Choroid plexus epithelial cell (primary cell): Measurements from ENCODE around the gene SCAPER.
A peak's percentile ranks its signal among the peaks of the same experiment; 100 is the strongest.

Source experiments
- DNase-seq: peaks from one replicate; pipeline ENCODE4 v3.0.0-alpha.2; 2010; ENCODE audit warnings: low read depth
- H3K4me3 ChIP-seq: 2 replicates; pipeline ENCODE4 v1.5.1; 2011; ENCODE audit warnings: low read depth, mild to moderate bottlenecking, control low read depth, low read length, moderate library complexity
- TF ChIP-seq, protein P1 (sequence below): conservative IDR thresholded peaks from 2 replicates; pipeline ENCODE4 v1.5.1; 2011; ENCODE audit warnings: low read depth, mild to moderate bottlenecking, control low read depth, inconsistent platforms, low read length, moderate library complexity

SCAPER gene

DNA sequence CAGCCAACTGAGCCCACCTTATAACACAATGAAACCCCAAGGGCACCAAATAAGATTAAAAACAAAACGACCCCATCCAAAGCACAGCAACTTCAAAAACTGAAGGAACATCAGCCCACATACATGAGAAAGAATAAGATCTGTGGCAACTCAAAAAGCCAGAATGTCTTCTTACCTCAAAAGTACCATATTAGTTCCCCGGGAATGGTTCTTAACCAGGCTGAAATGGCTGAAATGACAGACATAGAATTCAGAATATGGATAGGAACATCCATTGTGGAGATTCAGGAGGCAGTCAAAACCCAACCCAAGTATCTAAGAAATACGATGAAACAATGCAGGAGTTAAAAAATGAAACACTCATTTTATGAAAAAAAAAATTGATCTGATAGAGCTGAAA is 222.3 kb downstream of the SCAPER start:
- DNase-seq = no peak
- TF ChIP-seq, protein P1, sequence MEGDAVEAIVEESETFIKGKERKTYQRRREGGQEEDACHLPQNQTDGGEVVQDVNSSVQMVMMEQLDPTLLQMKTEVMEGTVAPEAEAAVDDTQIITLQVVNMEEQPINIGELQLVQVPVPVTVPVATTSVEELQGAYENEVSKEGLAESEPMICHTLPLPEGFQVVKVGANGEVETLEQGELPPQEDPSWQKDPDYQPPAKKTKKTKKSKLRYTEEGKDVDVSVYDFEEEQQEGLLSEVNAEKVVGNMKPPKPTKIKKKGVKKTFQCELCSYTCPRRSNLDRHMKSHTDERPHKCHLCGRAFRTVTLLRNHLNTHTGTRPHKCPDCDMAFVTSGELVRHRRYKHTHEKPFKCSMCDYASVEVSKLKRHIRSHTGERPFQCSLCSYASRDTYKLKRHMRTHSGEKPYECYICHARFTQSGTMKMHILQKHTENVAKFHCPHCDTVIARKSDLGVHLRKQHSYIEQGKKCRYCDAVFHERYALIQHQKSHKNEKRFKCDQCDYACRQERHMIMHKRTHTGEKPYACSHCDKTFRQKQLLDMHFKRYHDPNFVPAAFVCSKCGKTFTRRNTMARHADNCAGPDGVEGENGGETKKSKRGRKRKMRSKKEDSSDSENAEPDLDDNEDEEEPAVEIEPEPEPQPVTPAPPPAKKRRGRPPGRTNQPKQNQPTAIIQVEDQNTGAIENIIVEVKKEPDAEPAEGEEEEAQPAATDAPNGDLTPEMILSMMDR = no peak
- H3K4me3 ChIP-seq = no peak overlapping the region

DNA sequence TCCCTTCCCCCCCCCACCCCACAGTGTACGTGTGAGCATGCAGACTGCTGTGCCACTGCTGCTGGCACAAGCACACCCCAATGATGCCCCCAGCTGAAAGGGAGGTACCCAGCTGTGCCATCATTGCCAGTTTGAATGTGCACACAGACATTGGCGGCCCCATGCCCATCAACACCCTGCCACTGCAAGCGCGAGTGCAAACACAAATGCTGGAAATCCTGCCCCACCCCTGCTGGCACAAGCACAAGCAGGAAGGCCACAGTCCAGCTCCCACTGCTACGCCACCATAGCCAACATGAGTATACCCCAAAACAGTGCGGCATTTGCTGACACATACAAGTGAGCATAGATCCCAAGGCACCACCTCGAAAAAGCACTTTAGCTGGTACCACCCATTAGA is 222.9 kb downstream of the SCAPER start:
- no peak overlapping the region for H3K4me3 ChIP-seq
- DNase-seq = no peak
- TF ChIP-seq, protein P1 = no peak

DNA sequence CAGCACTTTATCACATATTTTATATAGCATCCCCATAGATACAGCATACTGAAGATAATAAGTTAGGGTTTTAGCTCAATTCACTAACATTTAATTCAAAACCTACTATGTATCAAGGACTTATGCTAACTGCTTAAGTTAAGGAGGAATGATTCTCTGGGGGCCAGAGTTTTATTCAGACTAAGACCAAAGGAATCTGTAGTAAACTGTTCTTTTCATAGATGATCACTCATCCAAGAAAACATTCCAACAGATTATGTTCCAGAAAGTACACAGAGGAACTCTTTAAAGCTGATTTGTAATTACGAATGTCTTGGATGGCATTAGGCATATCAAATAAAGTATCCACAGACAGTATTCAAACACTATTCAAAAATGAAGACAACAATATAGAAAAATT is 226.4 kb downstream of the SCAPER start:
- peak; percentile 24 for DNase-seq
- no peak overlapping the region for H3K4me3 ChIP-seq
- TF ChIP-seq, protein P1 = no peak

DNA sequence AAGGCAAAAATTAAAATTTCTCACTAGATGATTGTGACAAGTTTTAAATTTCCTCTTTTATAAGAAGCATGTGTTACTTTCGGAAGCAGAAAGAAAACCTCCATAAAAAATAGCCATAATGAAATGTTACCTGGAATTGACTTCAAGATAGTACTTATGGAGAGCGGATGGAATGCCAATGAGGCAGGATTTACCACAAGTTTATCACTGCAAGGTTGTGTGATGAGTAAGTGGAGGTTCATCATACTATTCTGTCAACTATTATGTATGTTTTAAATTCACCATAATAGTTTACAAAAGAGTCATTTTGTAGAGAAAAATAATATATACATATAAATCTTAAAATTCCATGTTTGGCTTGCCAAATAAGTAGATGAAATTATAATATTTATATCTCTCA is 230.3 kb downstream of the SCAPER start:
- peak; percentile 48 for DNase-seq
- no peak overlapping the region for H3K4me3 ChIP-seq
- TF ChIP-seq, protein P1 = no peak

DNA sequence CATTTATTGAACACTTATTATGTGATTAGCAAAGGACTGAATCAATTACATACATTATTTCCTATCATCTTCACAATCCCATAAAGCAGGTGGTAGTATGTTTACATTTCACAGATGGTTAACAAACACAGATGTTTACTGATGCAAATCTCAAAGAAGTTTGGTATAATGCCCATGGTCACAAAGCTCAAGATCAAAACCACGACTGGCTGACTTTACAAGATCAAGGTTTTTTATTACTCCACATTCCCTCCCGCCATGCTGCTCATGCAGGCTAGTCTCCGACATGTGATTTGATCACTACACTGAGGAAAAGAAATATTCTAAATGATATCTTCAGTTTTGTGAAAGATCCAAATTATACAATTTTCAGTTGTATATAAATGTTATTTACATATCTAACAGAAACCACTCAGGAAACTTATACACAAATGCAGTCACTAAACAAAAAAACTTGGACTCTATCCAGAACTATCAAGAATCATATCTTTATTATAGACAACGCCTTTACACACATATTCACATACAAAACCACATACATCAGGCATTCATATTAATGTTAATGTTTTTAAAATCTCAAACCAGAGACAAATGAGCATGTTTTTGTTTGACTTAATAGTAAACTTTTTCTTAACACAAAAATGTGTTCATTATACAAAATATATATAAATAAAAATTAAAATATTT is 235.5 kb downstream of the SCAPER start:
- DNase-seq = no peak
- TF ChIP-seq, protein P1 = no peak
- H3K4me3 ChIP-seq = no peak overlapping the region

DNA sequence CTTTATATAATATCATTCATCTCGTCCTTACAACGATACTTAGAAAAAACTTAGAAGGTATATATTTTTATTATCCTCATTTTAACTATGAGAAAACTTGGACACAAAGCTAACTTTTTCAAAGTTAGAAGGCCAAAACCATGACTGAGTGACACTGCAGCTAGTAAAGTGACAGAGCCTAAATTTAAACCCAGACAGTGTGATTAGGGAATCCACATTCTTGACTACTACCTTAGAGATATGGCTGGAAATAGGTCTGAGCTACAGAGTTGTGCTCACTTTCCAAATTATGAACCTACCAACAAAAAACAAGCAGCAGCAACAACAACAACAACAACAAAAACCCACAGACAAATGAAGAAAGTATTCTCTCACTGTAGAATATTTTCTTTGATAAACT is 236.2 kb downstream of the SCAPER start:
- TF ChIP-seq, protein P1 = no peak
- H3K4me3 ChIP-seq = no peak overlapping the region
- DNase-seq = no peak
